HEK293 (cell line): Measurements from ENCODE around the gene SYNGR4.

Source experiments
- CTCF ChIA-PET: fragments of 350-600 bp; formaldehyde crosslinking; extraction: SDS; loops from one replicate; lab custom pipeline; 2021; ENCODE audit warnings: antibody characterized with exemption; lab: Yijun Ruan, JAX
- POLR2A ChIA-PET: fragments of 300-600 bp; formaldehyde crosslinking; extraction: SDS; loops from one replicate; lab custom pipeline; 2020; ENCODE audit warnings: antibody characterized with exemption, inconsistent platforms; lab: Yijun Ruan, JAX
- H3K27ac ChIP-seq: fragments of 200-500 bp; sonication (Bioruptor generic); 2 replicates; pipeline ENCODE4 v1.5.1; 2014; ENCODE audit warnings: low read depth, low read length, control low read depth, inconsistent platforms; ENCODE audit errors: extremely low read depth
- H3K36me3 ChIP-seq, 2 experiments: fragments of 200-500 bp in 1 of 2; sonication (Bioruptor generic) in 1 of 2; 1 replicate in 1 of 2; 2 replicates in 1 of 2; pipeline ENCODE4 v1.5.1; 2014 to 2017; ENCODE audit warnings: inconsistent platforms in 2 of 2, low read length in 2 of 2; ENCODE audit not compliant: control insufficient read depth in 2 of 2, insufficient read depth in 1 of 2
- H3K4me1 ChIP-seq: fragments of 200-500 bp; sonication (Bioruptor generic); 2 replicates; pipeline ENCODE4 v1.5.1; 2014; ENCODE audit warnings: mild to moderate bottlenecking, low read length, inconsistent platforms; ENCODE audit not compliant: control insufficient read depth, insufficient read depth
- H3K4me3 ChIP-seq: 2 replicates; pipeline ENCODE4 v1.5.1; 2011; ENCODE audit warnings: low read depth, mild to moderate bottlenecking, control low read depth, low read length, moderate library complexity
- H3K9me3 ChIP-seq: fragments of 200-500 bp; sonication (Bioruptor generic); 2 replicates; pipeline ENCODE4 v1.5.1; 2014; ENCODE audit warnings: low read depth, low read length, inconsistent platforms; ENCODE audit not compliant: control insufficient read depth, insufficient read depth
- HOXA7 ChIP-seq: sonication (generic); formaldehyde crosslinking; IDR thresholded peaks from 2 replicates; pipeline ENCODE4 v1.8.1; 2022; ENCODE audit warnings: missing genetic modification reagents, borderline replicate concordance
- MEIS1 ChIP-seq: sonication (generic); formaldehyde crosslinking; IDR thresholded peaks from 2 replicates; pipeline ENCODE4 v1.8.1; 2022; ENCODE audit warnings: missing genetic modification reagents, mild to moderate bottlenecking, borderline replicate concordance
- SALL2 ChIP-seq: fragments of 450-650 bp; formaldehyde crosslinking; IDR thresholded peaks from 2 replicates; pipeline ENCODE4 v1.5.0; 2017; ENCODE audit warnings: missing biosample characterization, mild to moderate bottlenecking, missing genetic modification characterization, borderline replicate concordance
- WT1 ChIP-seq: fragments of 450-650 bp; formaldehyde crosslinking; IDR thresholded peaks from 2 replicates; pipeline ENCODE4 v1.5.1; 2016; ENCODE audit warnings: missing biosample characterization, missing genetic modification characterization
- ZBTB17 ChIP-seq: fragments of 450-650 bp; formaldehyde crosslinking; IDR thresholded peaks from 2 replicates; pipeline ENCODE4 v1.5.1; 2016; ENCODE audit warnings: missing biosample characterization, missing genetic modification characterization
- ZFHX2 ChIP-seq: fragments of 450-650 bp; formaldehyde crosslinking; conservative IDR thresholded peaks from 2 replicates; pipeline ENCODE4 v1.5.1; 2016; ENCODE audit warnings: missing biosample characterization, missing genetic modification characterization
- ZNF169 ChIP-seq: fragments of 450-650 bp; formaldehyde crosslinking; IDR thresholded peaks from 2 replicates; pipeline ENCODE4 v1.5.1; 2016; ENCODE audit warnings: missing biosample characterization, missing genetic modification characterization
- ZNF274 ChIP-seq, 2 experiments: fragments of 200-500 bp in 1 of 2; fragments of 450-650 bp in 1 of 2; sonication (Bioruptor generic) in 1 of 2; formaldehyde crosslinking in 1 of 2; IDR thresholded peaks; 2 replicates each; pipeline versions ENCODE4 v1.5.1 to v1.6.1; 2014 to 2016; ENCODE audit warnings: borderline replicate concordance in 1 of 2, inconsistent platforms in 1 of 2, low read length in 1 of 2, missing biosample characterization in 1 of 2, missing genetic modification characterization in 1 of 2
- ZNF341 ChIP-seq: fragments of 450-650 bp; formaldehyde crosslinking; IDR thresholded peaks from 2 replicates; pipeline ENCODE4; 2016; ENCODE audit warnings: low read depth, missing biosample characterization, missing genetic modification characterization
- ZNF350 ChIP-seq: fragments of 450-650 bp; formaldehyde crosslinking; IDR thresholded peaks from 2 replicates; pipeline ENCODE4 v1.5.0; 2017; ENCODE audit warnings: missing biosample characterization, mild to moderate bottlenecking, missing genetic modification characterization
- ZNF391 ChIP-seq: fragments of 450-650 bp; formaldehyde crosslinking; IDR thresholded peaks from 2 replicates; pipeline ENCODE4 v1.5.1; 2016; ENCODE audit warnings: low read depth, missing biosample characterization, missing genetic modification characterization, borderline replicate concordance
- ZNF398 ChIP-seq: fragments of 450-650 bp; formaldehyde crosslinking; IDR thresholded peaks from 2 replicates; pipeline ENCODE4 v1.5.1; 2017; ENCODE audit warnings: missing biosample characterization, missing genetic modification characterization
- ZNF510 ChIP-seq: fragments of 450-650 bp; formaldehyde crosslinking; IDR thresholded peaks from 2 replicates; pipeline ENCODE4 v1.5.1; 2018; ENCODE audit warnings: mild to moderate bottlenecking, missing genetic modification characterization, missing biosample characterization; ENCODE audit not compliant: insufficient replicate concordance
- ZNF514 ChIP-seq: fragments of 450-650 bp; formaldehyde crosslinking; IDR thresholded peaks from 2 replicates; pipeline ENCODE4 v1.5.1; 2016; ENCODE audit warnings: missing biosample characterization, missing genetic modification characterization
- ZNF561 ChIP-seq: fragments of 450-650 bp; IDR thresholded peaks from 2 replicates; pipeline ENCODE4 v1.5.1; 2018; ENCODE audit warnings: missing biosample characterization, missing genetic modification characterization, borderline replicate concordance
- ZNF596 ChIP-seq: fragments of 450-650 bp; IDR thresholded peaks from 2 replicates; pipeline ENCODE4 v1.5.0; 2018; ENCODE audit warnings: missing biosample characterization, mild to moderate bottlenecking, missing genetic modification characterization, moderate library complexity
- ZNF654 ChIP-seq: fragments of 450-650 bp; formaldehyde crosslinking; IDR thresholded peaks from 2 replicates; pipeline ENCODE4 v1.5.1; 2016; ENCODE audit warnings: low read depth, missing biosample characterization, missing genetic modification characterization
- ZNF664 ChIP-seq: fragments of 450-650 bp; formaldehyde crosslinking; IDR thresholded peaks from 2 replicates; pipeline ENCODE4 v1.5.1; 2016; ENCODE audit warnings: missing biosample characterization, missing genetic modification characterization
- ZNF701 ChIP-seq: fragments of 450-650 bp; formaldehyde crosslinking; IDR thresholded peaks from 2 replicates; pipeline ENCODE4 v1.5.1; 2016; ENCODE audit warnings: missing biosample characterization, missing genetic modification characterization
- ZNF707 ChIP-seq: fragments of 450-650 bp; formaldehyde crosslinking; IDR thresholded peaks from 2 replicates; pipeline ENCODE4 v1.5.1; 2016; ENCODE audit warnings: missing biosample characterization, missing genetic modification characterization
- ZSCAN30 ChIP-seq: fragments of 450-650 bp; IDR thresholded peaks from 2 replicates; pipeline ENCODE4 v1.5.1; 2018; ENCODE audit warnings: missing biosample characterization, mild to moderate bottlenecking, missing genetic modification characterization, moderate library complexity
- TF ChIP-seq, protein P1 (sequence below): fragments of 450-650 bp; formaldehyde crosslinking; IDR thresholded peaks from 2 replicates; pipeline ENCODE4 v1.5.1; 2016; ENCODE audit warnings: missing biosample characterization, missing genetic modification characterization
- TF ChIP-seq, protein P2 (sequence below): fragments of 450-650 bp; formaldehyde crosslinking; IDR thresholded peaks from 2 replicates; pipeline ENCODE4 v1.5.1; 2016; ENCODE audit warnings: missing biosample characterization, missing genetic modification characterization
- TF ChIP-seq, protein P3 (sequence below): fragments of 450-650 bp; formaldehyde crosslinking; IDR thresholded peaks from 2 replicates; pipeline ENCODE4 v1.5.1; 2016; ENCODE audit warnings: missing biosample characterization, missing genetic modification characterization
- TF ChIP-seq, protein P4 (sequence below): fragments of 450-650 bp; formaldehyde crosslinking; IDR thresholded peaks from 2 replicates; pipeline ENCODE4 v1.5.1; 2017; ENCODE audit warnings: missing biosample characterization, mild to moderate bottlenecking, missing genetic modification characterization, moderate library complexity

The SYNGR4 gene

DNA sequence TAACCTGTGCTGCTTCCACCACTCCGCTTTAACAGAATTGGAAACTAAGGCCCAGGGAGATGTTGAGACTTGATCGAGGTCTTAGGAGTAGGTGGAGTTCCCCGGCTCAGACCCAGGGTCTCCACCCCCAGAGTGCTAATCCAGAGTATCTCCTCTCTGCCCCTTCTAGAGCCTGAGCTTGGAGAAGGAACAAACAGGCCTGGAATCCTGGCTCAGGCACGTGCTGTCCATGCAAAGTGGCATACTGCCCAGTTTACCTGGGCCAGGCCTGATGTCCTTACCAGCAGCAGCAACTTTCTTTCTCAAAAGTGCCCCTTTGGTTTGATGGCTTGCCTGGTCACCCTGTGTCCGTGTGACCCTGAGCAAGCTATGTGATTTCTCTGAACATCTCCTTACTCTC is 3.7 kb downstream of the SYNGR4 start (continued):
- TF ChIP-seq ZNF398 (tag by site-specific recombination): no peak

GRCh38 chr19:48368936-48369335 is 4.8 kb downstream of the SYNGR4 start:
- no peaks in the 10 kb centered on the region for H3K9me3 ChIP-seq
- CTCF ChIA-PET: no interaction called here
- H3K27ac ChIP-seq: no peak overlapping the region
- H3K4me1 ChIP-seq: peaks cover 16% of the 10 kb centered on the region
- H3K36me3 ChIP-seq: no peaks in the 10 kb centered on the region; a peak in 1 of 3 replicates
- TF ChIP-seq ZFHX2 (tag by site-specific recombination) (no peak), HOXA7 (CRISPR knock-in tag) (no peak), ZNF350 (tag by site-specific recombination) (no peak), MEIS1 (CRISPR knock-in tag) (no peak), ZNF274 (IDR thresholded peaks at IDR 0.05; ENCODE audit: low read length) (no peak), ZNF274 (tag by site-specific recombination; IDR thresholded peaks at IDR 0.05; ENCODE audit: borderline replicate concordance) (no peak), ZNF707 (tag by site-specific recombination) (no peak), WT1 (tag by site-specific recombination) (no peak), ZSCAN30 (tag by site-specific recombination) (no peak), ZNF654 (tag by site-specific recombination) (no peak), ZNF510 (no peak)
- TF ChIP-seq, protein P1, sequence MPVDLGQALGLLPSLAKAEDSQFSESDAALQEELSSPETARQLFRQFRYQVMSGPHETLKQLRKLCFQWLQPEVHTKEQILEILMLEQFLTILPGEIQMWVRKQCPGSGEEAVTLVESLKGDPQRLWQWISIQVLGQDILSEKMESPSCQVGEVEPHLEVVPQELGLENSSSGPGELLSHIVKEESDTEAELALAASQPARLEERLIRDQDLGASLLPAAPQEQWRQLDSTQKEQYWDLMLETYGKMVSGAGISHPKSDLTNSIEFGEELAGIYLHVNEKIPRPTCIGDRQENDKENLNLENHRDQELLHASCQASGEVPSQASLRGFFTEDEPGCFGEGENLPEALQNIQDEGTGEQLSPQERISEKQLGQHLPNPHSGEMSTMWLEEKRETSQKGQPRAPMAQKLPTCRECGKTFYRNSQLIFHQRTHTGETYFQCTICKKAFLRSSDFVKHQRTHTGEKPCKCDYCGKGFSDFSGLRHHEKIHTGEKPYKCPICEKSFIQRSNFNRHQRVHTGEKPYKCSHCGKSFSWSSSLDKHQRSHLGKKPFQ (tag by site-specific recombination): no peak
- TF ChIP-seq, protein P2, sequence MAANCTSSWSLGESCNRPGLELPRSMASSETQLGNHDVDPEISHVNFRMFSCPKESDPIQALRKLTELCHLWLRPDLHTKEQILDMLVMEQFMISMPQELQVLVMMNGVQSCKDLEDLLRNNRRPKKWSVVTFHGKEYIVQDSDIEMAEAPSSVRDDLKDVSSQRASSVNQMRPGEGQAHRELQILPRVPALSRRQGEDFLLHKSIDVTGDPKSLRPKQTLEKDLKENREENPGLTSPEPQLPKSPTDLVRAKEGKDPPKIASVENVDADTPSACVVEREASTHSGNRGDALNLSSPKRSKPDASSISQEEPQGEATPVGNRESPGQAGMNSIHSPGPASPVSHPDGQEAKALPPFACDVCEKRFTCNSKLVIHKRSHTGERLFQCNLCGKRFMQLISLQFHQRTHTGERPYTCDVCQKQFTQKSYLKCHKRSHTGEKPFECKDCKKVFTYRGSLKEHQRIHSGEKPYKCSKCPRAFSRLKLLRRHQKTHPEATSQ (tag by site-specific recombination): no peak
- POLR2A ChIA-PET: no interaction called here
- no peak overlapping the region for H3K4me3 ChIP-seq

- Histone ChIP-seq H3K4me3 (no peak overlapping the region), H3K4me1 (peaks cover 12% of the 10 kb centered on the region), H3K27ac (no peak overlapping the region), H3K9me3 (no peaks in the 10 kb centered on the region), H3K36me3 (no peaks in the 10 kb centered on the region; a peak in 1 of 3 replicates)
- ChIA-PET CTCF (interaction anchor here (1.0 kb wide), 1 partner anchor 20 kb away, joined by 4 read pairs; the partner anchor contains the start of gene KDELR1), POLR2A (interaction anchor here (0.5 to 1.1 kb wide), 3 partner anchors 39 to 50 kb away, joined by 4 to 5 read pairs (median 4); no protein-coding TSS in a partner anchor)
- TF ChIP-seq ZBTB17 (tag by site-specific recombination) (no peak), SALL2 (tag by site-specific recombination) (no peak), ZNF391 (no peak), ZNF664 (tag by site-specific recombination) (no peak), ZNF701 (tag by site-specific recombination) (no peak), ZNF341 (tag by site-specific recombination) (no peak), ZNF561 (tag by site-specific recombination) (no peak), ZNF514 (tag by site-specific recombination) (no peak), ZNF169 (no peak), ZNF596 (tag by site-specific recombination) (no peak), ZNF654 (tag by site-specific recombination) (no peak)
- TF ChIP-seq, protein P3, sequence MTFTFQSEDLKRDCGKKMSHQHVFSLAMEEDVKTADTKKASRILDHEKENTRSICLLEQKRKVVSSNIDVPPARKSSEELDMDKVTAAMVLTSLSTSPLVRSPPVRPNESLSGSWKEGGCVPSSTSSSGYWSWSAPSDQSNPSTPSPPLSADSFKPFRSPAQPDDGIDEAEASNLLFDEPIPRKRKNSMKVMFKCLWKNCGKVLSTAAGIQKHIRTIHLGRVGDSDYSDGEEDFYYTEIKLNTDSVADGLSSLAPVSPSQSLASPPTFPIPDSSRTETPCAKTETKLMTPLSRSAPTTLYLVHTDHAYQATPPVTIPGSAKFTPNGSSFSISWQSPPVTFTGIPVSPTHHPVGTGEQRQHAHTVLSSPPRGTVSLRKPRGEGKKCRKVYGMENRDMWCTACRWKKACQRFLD (tag by site-specific recombination): no peak
- TF ChIP-seq, protein P4, sequence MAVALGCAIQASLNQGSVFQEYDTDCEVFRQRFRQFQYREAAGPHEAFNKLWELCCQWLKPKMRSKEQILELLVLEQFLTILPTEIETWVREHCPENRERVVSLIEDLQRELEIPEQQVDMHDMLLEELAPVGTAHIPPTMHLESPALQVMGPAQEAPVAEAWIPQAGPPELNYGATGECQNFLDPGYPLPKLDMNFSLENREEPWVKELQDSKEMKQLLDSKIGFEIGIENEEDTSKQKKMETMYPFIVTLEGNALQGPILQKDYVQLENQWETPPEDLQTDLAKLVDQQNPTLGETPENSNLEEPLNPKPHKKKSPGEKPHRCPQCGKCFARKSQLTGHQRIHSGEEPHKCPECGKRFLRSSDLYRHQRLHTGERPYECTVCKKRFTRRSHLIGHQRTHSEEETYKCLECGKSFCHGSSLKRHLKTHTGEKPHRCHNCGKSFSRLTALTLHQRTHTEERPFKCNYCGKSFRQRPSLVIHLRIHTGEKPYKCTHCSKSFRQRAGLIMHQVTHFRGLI: no peak
Measured at GRCh38 chr19:48370955-48371354, 6.8 kb downstream of the SYNGR4 start.
